B cell (primary cell): ENCODE measurements around the gene EGLN3. TPM values are rescaled to one million over a fixed set of nuclear protein-coding genes. Genes with fewer than 3 reads are reported as not detected.

Experiments used
- ATAC-seq: fragments of 200-7000 bp; cut with Tn5 transposase; one replicate; pipeline ENCODE4 v1.10.0; 2021; ENCODE audit warnings: low read depth, mild to moderate bottlenecking, moderate number of reproducible peaks, moderate library complexity
- CTCF ChIA-PET: fragments of 350-600 bp; sonication (Branson Sonifier 250); formaldehyde crosslinking; loops from one replicate; lab custom pipeline; 2021; ENCODE audit warnings: antibody characterized with exemption, inconsistent platforms; lab: Charles Lee
- POLR2A ChIA-PET: fragments of 350-600 bp; sonication (Branson Sonifier 250); formaldehyde crosslinking; loops from one replicate; lab custom pipeline; 2021; ENCODE audit warnings: antibody characterized with exemption; lab: Charles Lee
- DNase-seq: peaks from one replicate; pipeline ENCODE4 v3.0.0; 2013
- H2AFZ ChIP-seq: 2 replicates; pipeline ENCODE4 v1.6.1; 2012; ENCODE audit warnings: mild to moderate bottlenecking, low read depth, low read length; ENCODE audit not compliant: insufficient read depth, poor library complexity, severe bottlenecking
- H3K27ac ChIP-seq, 2 donors: 1 replicate in 1 of 2; 2 replicates in 1 of 2; pipeline ENCODE4 v1.5.1; 2012 to 2013; ENCODE audit warnings: low read length in 2 of 2, mild to moderate bottlenecking in 2 of 2, moderate library complexity in 1 of 2
- H3K27me3 ChIP-seq, 4 experiments: fragments of 200-600 bp in 1 of 4; sonication (generic) in 1 of 4; replicated peaks in 1 of 4; 1 replicate in 2 of 4; 2 replicates in 2 of 4; pipeline versions ENCODE4 v1.6.1 to v1.7.0; 2013 to 2016; ENCODE audit warnings: low read length in 3 of 4, mild to moderate bottlenecking in 2 of 4, mixed read lengths in 1 of 4, moderate library complexity in 1 of 4; ENCODE audit not compliant: insufficient read depth in 4 of 4, control insufficient read depth in 3 of 4; ENCODE audit errors: control extremely low read depth in 1 of 4
- H3K36me3 ChIP-seq, 2 experiments: replicated peaks in 1 of 2; 1 replicate in 1 of 2; 2 replicates in 1 of 2; pipeline versions ENCODE4 v1.6.1 to v1.7.1; 2013; ENCODE audit warnings: low read length in 1 of 2; ENCODE audit not compliant: insufficient read depth in 2 of 2, control insufficient read depth in 1 of 2; ENCODE audit errors: control extremely low read depth in 1 of 2, extremely low read depth in 1 of 2
- H3K4me1 ChIP-seq, 2 donors: fragments of 200-600 bp in 1 of 2; sonication (generic) in 1 of 2; 1 replicate in 1 of 2; 2 replicates in 1 of 2; pipeline versions ENCODE4 v1.5.1 to v1.6.1; 2013 to 2017; ENCODE audit warnings: low read length in 2 of 2; ENCODE audit not compliant: control insufficient read depth in 2 of 2, insufficient read depth in 2 of 2
- H3K4me2 ChIP-seq: replicated peaks from 2 replicates; pipeline ENCODE3; 2012; ENCODE audit warnings: mild to moderate bottlenecking, low read depth, low read length; ENCODE audit not compliant: poor library complexity, severe bottlenecking
- H3K4me3 ChIP-seq, 5 experiments: fragments of 200-600 bp in 1 of 5; sonication (generic) in 1 of 5; 1 replicate in 3 of 5; 2 replicates in 2 of 5; pipeline versions ENCODE4 v1.5.1 to v1.7.0; 2011 to 2016; ENCODE audit warnings: low read length in 4 of 5, mild to moderate bottlenecking in 4 of 5, low read depth in 2 of 5, control low read depth in 1 of 5, moderate library complexity in 1 of 5; ENCODE audit not compliant: insufficient read depth in 1 of 5; ENCODE audit errors: control extremely low read depth in 1 of 5, extremely low read depth in 1 of 5
- H3K79me2 ChIP-seq: fragments of 200-600 bp; sonication (generic); one replicate; pipeline ENCODE4 v1.6.0; 2016; ENCODE audit warnings: low read length; ENCODE audit not compliant: control insufficient read depth, insufficient read depth
- H3K9ac ChIP-seq: fragments of 200-600 bp; sonication (generic); 2 replicates; pipeline ENCODE4 v1.6.1; 2017; ENCODE audit warnings: mild to moderate bottlenecking, low read length, moderate library complexity
- H3K9me3 ChIP-seq, 3 donors: one replicate each; pipeline versions ENCODE4 v1.6.1 to v1.7.1; 2013; ENCODE audit warnings: low read length in 2 of 3; ENCODE audit not compliant: control insufficient read depth in 2 of 3, insufficient read depth in 1 of 3; ENCODE audit errors: control extremely low read depth in 1 of 3
- H4K20me1 ChIP-seq: 2 replicates; pipeline ENCODE4 v1.6.0; 2012; ENCODE audit warnings: mild to moderate bottlenecking, low read length; ENCODE audit not compliant: insufficient read depth, control insufficient read depth, poor library complexity, severe bottlenecking
- H3K27ac Mint-ChIP-seq: one replicate; pipeline ENCODE4 v1.8.0; 2021; ENCODE audit warnings: mixed read lengths
- H3K27me3 Mint-ChIP-seq: one replicate; pipeline ENCODE4 v1.8.0; 2021; ENCODE audit warnings: mixed read lengths
- H3K4me1 Mint-ChIP-seq: one replicate; pipeline ENCODE4 v1.8.0; 2021; ENCODE audit warnings: mixed read lengths
- H3K4me3 Mint-ChIP-seq: one replicate; pipeline ENCODE4 v1.8.0; 2021; ENCODE audit warnings: mixed read lengths
- H3K9me3 Mint-ChIP-seq: one replicate; pipeline ENCODE4 v1.8.0; 2022; ENCODE audit warnings: mixed read lengths; ENCODE audit not compliant: insufficient read depth
- CTCF ChIP-seq: fragments of 200-600 bp; IDR thresholded peaks from one replicate; pipeline ENCODE4 v1.8.0; 2022; ENCODE audit warnings: antibody characterized with exemption, mild to moderate bottlenecking
- EZH2 ChIP-seq: IDR thresholded peaks from 2 replicates; pipeline ENCODE4 v1.6.1; 2012; ENCODE audit warnings: borderline replicate concordance, low read depth, mild to moderate bottlenecking, moderate library complexity, low read length; ENCODE audit not compliant: insufficient read depth, poor library complexity, severe bottlenecking
- WGBS: methylation state at CpG from one replicate; pipeline ENCODE4 v1.1.5; 2013; ENCODE audit warnings: missing lambda C conversion rate; ENCODE audit not compliant: insufficient coverage; 5-methylcytosine and 5-hydroxymethylcytosine counted together
- intact Hi-C: fragments of 100-400 bp; cut with micrococcal nuclease; formaldehyde crosslinking; loops from one replicate; pipeline ENCODE4 v1.10.0; 2022
- polyA plus RNA-seq: library from polyadenylated mRNA; depleted of rRNA; stranded (reverse); fragments of >200 nt; gene quantifications from 2 replicates; pipeline ENCODE4 v1.2.3, GENCODE V29; 2012
- total RNA-seq, 2 donors: library from RNA; stranded (reverse); fragments of 120-200 nt in 1 of 2; gene quantifications; 1 replicate in 1 of 2; 2 replicates in 1 of 2; pipeline versions ENCODE4 v1.2.3 to v1.2.4, GENCODE V29; 2013 to 2022

Gene EGLN3
- total and polyA plus RNA-seq, 2 donors (not counting 1 experiment from before 2014, with no cell fraction given): 0.69 to 1.7 TPM

DNA sequence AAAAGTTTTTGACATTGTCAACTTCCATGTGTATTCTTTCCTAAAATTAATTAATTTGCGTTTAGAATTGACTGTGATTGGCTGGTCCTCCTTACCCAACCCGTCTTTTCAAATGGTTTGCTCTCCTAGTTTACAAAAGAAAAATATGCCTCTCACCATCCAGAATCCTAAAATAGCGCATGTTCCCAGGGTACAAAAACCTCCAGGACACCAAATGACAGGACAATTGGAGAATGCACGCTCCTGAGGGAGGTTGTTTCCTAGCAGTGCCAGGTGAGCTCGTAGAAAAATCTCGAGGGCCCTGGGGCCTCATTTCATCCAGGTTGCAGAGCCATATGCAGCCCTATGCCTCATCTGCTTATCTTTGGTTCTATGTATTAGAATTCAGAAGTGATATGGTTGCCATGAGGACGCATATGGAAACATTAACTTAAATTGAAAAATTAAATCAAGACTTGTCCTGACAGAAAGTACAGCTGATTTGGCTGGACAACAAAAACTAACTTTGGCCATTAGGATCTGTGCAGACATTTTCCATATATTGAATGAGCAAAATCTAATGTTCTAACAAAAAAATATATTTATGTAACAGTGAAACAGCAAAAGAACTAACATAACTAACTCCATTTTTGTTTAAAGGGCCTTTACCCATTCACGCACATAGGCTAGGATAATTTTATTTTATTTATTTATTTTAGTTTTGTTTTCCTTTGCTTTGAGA is 28.2 kb upstream of the EGLN3 start:
- Histone ChIP-seq H3K27me3 (peaks cover 0 to 2% (median 0%) of the 10 kb centered on the region in 4 experiments), H4K20me1 (no peaks in the 10 kb centered on the region), H2AFZ (no peak overlapping the region), H3K4me1 (peaks cover 0 to 6% of the 10 kb centered on the region in 2 donors), H3K36me3 (no peaks in the 10 kb centered on the region), H3K27ac (no peak overlapping the region), H3K4me2 (no peak overlapping the region), H3K9me3 (no peaks in the 10 kb centered on the region), H3K9ac (no peak overlapping the region), H3K4me3 (no peak overlapping the region), H3K79me2 (no peaks in the 10 kb centered on the region)
- no peak for TF ChIP-seq EZH2
- TF ChIP-seq CTCF: no peak
- Mint-ChIP-seq H3K9me3 (no peaks in the 10 kb centered on the region), H3K4me1 (peaks cover 5% of the 10 kb centered on the region), H3K27me3 (peaks cover 4% of the 10 kb centered on the region), H3K27ac (no peak overlapping the region), H3K4me3 (no peak overlapping the region)
- POLR2A ChIA-PET: no interaction called here
- DNase-seq: no peak
- intact Hi-C loops: no loop called here
- 98% methylated on average over 4 of the region's 8 CpGs for WGBS
- no peak for ATAC-seq
- CTCF ChIA-PET: interaction anchor here (0.8 kb wide), 1 partner anchor 34 kb away, joined by 3 read pairs; no protein-coding TSS in a partner anchor

DNA sequence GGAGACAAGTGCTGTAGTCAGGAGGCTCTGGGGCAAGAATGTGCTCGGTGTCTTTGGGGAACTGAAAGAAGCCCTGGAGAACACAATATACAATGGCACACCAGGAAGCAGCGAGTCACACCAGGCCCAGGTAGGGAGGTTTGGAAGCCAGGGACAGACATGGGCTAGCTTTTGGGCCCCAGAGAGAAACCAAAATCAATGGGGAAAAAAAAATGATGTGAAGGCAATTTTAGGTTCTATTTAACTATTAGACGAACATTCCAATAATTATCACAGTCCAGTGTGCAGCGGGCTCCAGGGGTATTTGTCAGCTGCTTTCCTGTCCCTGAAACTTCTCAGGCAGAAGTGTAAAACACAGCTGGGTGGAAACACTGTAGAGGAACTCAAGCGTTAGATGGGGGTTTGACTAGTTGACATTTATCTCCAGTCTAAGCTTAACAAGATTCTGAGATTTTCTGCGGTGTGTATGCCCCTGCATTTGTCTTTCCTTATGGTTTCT is 21.8 kb upstream of the EGLN3 start:
- peaks cover 4% of the 10 kb centered on the region for H3K27me3 Mint-ChIP-seq
- 7% methylated on average over 2 of the region's 6 CpGs for WGBS

More for the DNA sequence above, 21.8 kb upstream of the EGLN3 start:
- Histone ChIP-seq H3K27me3 (no peaks in the 10 kb centered on the region), H3K79me2 (no peaks in the 10 kb centered on the region), H4K20me1 (no peaks in the 10 kb centered on the region), H3K9me3 (peaks cover 0 to 4% (median 0%) of the 10 kb centered on the region in 3 donors), H3K27ac (peak overlapping the region in 1 of 2 donors; percentile 39), H3K36me3 (no peaks in the 10 kb centered on the region), H3K4me1 (peaks cover 7 to 12% of the 10 kb centered on the region in 2 donors), H3K4me2 (peak overlapping the region; percentile 58), H3K4me3 (peak overlapping the region in 2 of 5 experiments; percentile 17 to 25), H3K9ac (peak overlapping the region; percentile 42), H2AFZ (peak overlapping the region; percentile 43)
- DNase-seq: peak; percentile 34
- Mint-ChIP-seq H3K4me1 (peaks cover 10% of the 10 kb centered on the region), H3K9me3 (peaks cover 9% of the 10 kb centered on the region), H3K27ac (no peak overlapping the region), H3K4me3 (peak overlapping the region; percentile 19)
- ChIA-PET POLR2A (no interaction called here), CTCF (interaction anchor here (0.7 kb wide), 1 partner anchor 218 kb away, joined by 4 read pairs; no protein-coding TSS in a partner anchor)
- intact Hi-C loops: no loop called here
- ATAC-seq: no peak
- TF ChIP-seq EZH2: no peak
- no peak for TF ChIP-seq CTCF
